Measurements from ENCODE around the gene GINS3.

DNA sequence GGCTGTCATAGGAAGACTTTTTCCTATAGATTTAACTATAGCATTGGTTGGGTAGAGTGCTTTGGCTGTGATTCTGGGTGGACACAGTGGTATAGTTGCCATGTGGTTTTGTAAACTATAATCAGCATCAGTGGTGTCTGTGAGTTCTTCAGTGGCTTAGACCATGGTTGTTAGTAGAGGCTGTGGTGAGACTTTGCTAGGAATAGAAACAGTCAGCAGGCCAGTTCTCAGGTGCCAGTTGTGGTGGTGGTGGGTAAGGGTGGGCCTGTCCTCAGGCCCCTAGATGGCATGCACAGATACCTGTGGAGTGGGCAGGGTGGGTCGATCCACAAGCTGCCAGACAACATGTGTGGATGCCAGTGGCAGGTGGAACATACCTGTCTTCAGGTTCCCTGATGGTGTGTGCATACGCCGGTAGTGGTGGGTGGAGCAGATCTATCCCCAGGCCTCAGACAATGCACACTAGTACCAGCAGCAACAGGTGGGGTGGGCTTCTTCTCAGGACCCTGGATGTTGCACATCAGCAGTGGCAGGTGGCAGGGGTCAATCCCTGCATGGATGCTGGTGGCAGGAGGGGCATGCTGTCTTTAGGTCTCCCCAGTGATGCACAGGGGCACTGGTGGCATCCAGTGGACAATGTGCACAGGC, 28.4 kb upstream of the GINS3 start:
- no peak for TF ChIP-seq TARDBP (IDR thresholded peaks at IDR 0.05)
- TF ChIP-seq FOXA1 (IDR thresholded peaks at IDR 0.05): no peak
- TF ChIP-seq CTBP1 (IDR thresholded peaks at IDR 0.05; ENCODE audit: borderline replicate concordance): no peak
- TF ChIP-seq ARNT (IDR thresholded peaks at IDR 0.05): no peak
